Raji (cell line): ENCODE measurements around the gene SMAP1.

Experiments
- POLR2A ChIP-seq: IDR thresholded peaks from 2 replicates; pipeline ENCODE4 v1.6.1; 2011; ENCODE audit warnings: low read depth, low read length, control low read depth; ENCODE audit not compliant: insufficient read depth

The SMAP1 gene

DNA sequence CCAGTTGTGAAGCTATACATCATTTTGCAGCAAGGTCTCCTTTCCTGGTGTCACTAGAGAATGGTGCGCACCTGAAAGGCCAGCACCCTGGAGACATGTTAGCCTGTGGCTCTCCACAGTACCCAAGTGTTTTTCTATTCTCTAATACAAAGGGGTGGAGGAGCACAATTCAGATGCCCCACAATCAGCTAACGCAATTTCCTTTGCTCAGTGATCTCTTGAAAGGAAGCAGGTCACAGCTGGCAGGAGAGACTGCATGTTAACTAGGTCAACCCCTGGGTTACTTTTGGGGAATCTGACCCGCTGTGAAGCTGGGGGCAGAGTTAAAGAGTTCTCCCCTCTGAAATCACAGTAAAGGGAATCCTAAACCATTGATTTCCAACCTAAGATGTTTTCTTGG lies 196.7 kb downstream of the SMAP1 start:
- TF ChIP-seq POLR2A, result no peak

DNA sequence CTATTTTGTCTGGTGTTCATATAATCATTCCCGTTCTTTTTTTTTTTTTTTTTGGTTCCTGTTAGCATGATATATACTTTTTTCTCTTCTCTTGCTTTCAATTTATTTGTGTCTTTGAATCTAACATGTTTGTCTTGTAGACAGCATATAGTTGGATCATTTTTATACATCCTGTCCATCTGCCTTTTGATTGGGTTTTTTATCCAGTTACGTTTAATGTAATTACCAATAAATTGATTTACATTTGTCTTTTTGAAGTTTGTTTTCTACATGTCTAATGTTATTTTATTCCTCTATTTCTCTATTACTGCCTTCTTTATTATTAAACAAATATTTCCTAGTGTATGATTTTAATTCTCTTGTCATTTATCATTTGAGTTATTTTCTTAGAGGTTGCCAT lies 204.8 kb downstream of the SMAP1 start:
- TF ChIP-seq POLR2A, result no peak

DNA sequence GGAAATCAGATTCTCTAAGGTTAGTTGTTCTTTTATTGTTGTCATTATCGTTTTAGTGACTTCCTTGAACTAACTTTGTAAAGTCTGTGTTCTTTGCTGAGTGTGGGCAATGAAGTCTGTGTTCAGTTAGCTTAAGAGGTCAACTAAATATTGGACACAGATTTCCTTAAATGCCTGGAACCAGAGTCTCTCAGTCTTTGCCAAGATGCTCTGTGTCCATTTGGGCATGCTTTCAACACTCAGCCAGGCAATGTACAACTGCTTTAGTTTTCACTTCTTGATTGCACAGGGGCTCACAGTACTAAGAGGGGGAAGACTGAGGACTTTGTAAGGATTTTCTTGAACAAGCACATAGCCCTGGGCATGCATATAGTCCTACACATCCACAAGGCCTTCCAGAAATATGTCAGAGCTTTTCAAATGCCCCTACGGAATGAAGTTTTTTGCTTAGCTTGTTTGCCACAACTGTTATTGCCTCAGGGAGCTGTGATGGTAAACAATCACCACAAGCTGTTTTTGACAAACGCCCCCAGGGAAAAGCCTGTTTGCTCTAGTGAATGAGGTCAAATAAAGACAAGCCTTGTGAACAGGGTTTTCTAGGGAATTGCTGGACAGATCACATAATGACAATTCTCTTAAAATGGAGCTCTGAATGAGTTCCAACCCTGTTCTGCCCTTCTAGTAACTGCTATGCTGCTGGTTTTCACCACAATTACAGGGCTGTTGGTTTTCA lies 206.7 kb downstream of the SMAP1 start:
- TF ChIP-seq POLR2A, result no peak

DNA sequence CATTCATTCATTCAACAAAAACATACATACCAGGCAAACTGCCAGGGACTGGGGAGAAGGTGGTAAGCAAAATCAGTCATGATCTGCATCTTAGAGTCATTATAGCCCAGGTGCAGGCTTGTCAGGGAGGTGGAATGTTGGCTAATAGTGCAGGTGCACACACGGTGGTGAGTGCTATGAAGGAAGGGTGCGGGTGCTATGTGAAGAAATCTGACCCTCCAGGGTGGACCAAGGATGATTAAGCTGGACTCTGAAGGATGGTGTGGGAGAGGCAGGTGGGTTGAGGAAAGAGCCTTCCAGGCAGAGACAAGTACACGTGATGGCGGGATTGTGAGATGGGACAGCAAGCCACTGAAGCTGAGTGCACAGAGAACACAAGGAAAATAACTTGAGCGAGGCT lies 211.8 kb downstream of the SMAP1 start:
- no peak for TF ChIP-seq POLR2A

DNA sequence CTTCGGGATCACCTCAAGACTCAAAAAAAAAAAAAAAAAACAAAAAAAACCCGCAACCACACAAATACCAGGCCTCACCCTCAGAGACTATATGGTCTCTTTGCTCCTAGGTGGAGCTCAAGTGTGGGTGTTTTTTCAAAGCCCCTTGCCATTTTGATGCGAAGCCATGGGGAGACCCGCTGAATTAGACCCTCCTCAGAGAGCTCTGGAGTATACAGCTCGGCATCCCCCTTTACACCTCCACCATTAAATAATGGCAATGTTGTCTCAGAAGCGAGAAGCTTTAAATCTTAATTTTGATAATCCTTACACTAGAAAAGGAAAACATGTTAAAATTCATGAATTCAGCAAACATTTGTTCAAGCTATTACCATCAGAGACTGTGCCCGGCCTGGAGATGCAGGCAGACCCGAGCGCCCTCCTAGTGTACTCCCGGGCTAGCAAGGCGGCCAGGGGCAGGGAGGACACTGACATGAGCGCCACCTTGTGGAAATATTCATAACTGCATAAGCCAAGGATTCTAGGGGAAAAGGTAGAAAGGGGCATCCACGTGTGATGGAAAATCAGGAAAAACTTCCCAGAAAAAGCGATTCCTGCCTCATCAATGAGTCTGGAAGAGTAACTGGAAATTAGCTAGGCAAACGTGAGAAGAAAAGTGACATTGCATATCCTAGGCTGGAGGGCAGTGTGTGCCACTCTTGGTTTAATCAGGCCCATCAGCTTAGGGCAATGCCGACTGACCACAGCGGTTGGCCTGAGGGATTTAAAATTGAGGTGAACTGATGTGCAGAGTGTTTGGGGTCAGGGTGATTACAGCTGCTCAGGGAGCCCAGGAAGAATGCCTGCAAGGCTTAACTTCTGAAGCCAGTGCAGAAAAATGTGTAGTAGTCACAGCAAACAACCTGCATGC lies 216.6 kb downstream of the SMAP1 start:
- TF ChIP-seq POLR2A, result no peak

DNA sequence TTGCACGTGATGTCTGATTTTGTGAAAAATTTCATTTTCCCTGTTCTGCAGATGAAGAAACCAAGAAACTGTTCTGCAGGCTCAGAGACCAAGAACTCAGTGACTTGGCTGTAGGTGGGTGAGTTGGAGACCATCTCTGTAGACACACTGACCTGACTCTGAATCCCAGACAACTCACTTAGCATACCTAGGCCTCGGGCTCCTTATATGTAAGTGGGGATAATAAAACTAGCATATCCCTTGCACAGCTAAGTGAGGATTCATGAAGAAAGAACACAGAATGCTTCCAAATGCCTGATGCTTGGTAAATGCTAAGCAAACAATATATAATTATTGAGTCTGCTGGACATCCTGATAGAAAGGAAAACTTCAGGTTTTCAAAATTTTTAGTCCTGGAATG lies 218.4 kb downstream of the SMAP1 start:
- TF ChIP-seq POLR2A, result no peak

DNA sequence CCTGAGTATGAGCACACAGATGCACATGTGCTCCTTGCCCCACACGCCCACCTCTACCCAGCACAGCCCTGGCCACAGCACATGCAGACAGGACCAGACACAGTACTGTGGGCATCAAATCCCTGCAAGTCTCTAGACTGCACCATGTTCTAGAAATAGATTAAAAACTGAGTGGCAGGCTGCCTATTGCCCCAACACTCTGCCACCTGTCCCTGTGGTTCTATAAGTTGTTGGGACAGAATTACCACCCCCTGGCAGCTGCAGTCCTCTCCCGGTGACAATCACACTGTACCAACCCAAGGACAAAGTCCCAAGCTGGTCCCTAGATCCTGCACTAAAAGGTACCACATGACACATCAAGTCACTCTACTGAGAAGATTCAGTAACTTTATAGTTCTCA lies 219.0 kb downstream of the SMAP1 start:
- no peak for TF ChIP-seq POLR2A

DNA sequence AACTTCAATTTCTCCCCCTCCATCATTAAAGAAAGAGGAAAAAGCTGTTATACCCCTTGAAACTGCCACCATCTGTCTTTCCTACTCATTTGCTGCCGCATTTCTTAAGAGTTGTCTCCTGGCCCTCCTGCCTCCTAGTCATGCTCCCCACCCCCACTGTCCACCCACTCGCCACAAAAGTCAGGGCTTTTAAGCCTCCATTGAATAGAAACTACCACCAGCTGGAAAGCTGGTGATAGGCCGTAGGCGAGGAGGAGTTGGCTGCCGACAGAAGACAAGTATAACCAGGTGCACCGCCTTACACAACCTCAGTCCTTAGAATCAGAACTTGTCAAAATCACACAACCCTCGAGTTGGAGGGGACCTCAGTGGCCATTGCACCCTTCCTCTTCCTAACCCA lies 221.6 kb downstream of the SMAP1 start:
- no peak for TF ChIP-seq POLR2A

DNA sequence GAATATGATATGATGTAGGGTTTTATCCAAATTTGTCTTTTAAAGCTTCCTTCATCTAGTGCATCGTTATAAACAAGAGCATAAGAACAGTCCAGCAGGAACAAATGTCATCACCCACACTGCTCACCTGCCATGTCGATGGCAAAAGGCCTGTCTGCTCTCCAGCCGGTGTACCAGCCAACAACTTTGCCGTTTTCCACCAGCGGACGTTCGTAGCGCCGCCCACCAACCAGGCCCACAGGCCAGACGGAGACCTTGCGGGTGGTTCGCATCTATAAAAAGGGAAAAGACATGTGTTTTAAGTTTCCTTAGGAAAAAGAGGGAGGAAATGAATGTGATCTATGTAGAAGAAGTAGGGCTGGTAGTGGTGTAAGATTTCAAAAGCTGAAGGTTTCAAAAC lies 226.3 kb downstream of the SMAP1 start:
- TF ChIP-seq POLR2A, result no peak

DNA sequence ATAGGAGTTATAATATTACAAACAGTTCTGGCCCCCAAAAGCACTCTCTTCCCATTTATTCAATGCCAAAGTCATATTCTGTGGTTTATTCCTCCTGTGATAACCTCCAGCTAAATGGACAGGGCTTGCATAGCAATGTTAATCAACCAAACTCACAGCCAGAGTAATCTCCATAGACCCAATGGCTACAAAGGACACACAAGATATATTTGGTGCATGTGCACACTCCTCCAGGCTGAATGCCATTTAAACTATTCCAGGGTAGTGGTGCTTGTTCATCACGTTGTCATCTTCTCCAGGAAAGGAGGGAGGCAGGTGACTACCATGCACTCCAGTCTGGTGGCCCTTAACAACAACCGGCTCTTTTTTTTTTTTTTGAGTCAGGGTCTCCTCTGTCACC lies 232.4 kb downstream of the SMAP1 start:
- TF ChIP-seq POLR2A, result no peak

DNA sequence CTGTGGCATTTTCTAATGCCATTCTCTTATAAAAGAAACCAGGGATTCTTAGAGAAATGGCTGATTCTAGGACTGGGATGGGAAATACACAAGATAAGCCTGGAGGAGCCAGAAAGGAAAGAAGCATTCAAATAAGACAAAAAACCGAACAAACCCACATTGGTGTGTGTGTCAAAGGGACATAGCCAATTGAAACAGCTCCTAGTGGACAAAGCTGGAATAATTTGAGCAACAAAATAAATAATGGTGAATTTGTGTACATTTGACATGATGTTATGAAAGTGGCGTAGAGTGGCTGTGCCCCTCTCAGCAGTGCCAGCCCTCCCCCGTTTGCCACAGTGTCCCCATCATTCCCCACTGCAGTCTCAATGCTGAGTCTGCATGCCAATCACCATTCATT lies 233.6 kb downstream of the SMAP1 start:
- TF ChIP-seq POLR2A, result no peak

DNA sequence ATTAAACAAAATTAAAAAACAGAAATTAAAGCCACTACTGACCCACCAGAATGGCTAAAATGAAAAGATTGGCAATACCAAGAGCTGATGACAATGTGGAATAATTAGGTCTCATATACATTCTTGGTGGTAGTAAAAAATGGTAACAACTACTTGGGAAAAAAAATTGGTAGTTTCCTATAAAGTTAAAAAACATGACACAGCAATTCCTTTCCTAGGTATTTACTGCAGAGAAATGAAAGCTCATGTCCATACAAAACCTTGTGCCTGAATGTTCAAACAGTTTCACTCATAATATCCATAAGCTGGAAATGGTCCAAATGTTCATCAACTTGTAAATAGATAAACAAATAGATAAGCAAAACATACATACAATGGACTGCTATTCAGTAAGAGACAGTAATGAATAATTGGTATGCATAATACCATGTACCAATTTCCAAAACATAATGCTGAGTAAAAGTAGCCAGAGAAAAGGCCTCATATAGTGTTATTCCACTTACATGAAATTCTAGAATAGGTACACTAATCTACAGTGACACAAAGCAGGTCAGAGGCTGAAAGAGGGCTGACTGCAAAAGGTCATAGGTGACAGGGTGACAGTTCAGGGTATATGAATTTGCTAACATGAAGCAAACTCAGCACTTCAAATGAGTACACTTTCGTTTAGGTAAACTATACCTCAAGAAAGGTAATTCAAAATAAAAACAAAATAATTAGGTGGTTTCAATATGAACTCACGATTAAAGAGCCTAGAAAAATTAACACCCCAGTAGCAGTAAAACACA lies 236.2 kb downstream of the SMAP1 start:
- TF ChIP-seq POLR2A, result no peak

DNA sequence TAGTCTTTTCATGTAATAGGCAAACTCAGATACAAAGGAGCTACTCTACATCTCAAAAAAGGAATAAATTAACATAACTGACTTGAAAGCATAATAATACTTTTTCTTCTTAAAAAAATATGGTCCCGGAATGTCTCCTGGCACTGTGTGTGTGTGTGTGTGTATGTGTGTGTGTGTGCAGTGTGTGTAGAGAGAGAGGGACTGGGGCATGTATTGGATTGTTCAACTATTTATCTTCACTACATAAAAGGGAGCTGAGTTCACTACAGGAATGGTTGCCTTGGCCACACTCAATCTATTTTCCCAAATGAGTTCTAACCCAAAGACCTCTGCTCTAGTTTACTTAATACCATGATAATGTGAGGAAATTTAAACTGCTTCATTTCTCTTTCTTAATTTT lies 238.1 kb downstream of the SMAP1 start:
- no peak for TF ChIP-seq POLR2A
